T-cell (primary cell): ENCODE data around the gene INPP4B. TPM values are rescaled to one million over a fixed set of nuclear protein-coding genes. Genes with fewer than 3 reads are reported as not detected.

Experiments used
- ATAC-seq, 4 experiments: fragments of 200-7000 bp in 3 of 4; fragments of 150-1000 bp in 1 of 4; cut with Tn5 transposase; replicated peaks in 1 of 4; 1 replicate in 3 of 4; 2 replicates in 1 of 4; pipeline ENCODE4 v1.10.0; 2021; ENCODE audit warnings: moderate library complexity in 3 of 4, mild to moderate bottlenecking in 2 of 4, moderate number of reproducible peaks in 1 of 4
- CTCF ChIA-PET, 2 donors: fragments of 300-600 bp; sonication (Branson Sonifier 250); formaldehyde crosslinking; loops; one replicate each; lab custom pipeline; 2022; ENCODE audit warnings: antibody characterized with exemption in 2 of 2; lab: Charles Lee
- POLR2A ChIA-PET, 2 donors: fragments of 300-600 bp; sonication (Branson Sonifier 250); formaldehyde crosslinking; loops; one replicate each; lab custom pipeline; 2022; ENCODE audit warnings: antibody characterized with exemption in 2 of 2; lab: Charles Lee
- DNase-seq, 35 experiments: peaks; one replicate each; pipeline versions ENCODE4 v3.0.0 to v3.0.0-alpha.2; 2013 to 2023
- H3K27ac ChIP-seq: one replicate; pipeline ENCODE4 v1.5.1; 2013; ENCODE audit warnings: low read length
- H3K27me3 ChIP-seq, 2 experiments: replicated peaks in 1 of 2; 1 replicate in 1 of 2; 2 replicates in 1 of 2; pipeline versions ENCODE4 v1.6.1 to v1.7.0; 2013; ENCODE audit warnings: low read length in 1 of 2, mixed read lengths in 1 of 2; ENCODE audit not compliant: control insufficient read depth in 2 of 2, insufficient read depth in 2 of 2; ENCODE audit errors: extremely low read depth in 1 of 2
- H3K36me3 ChIP-seq, 2 donors: 1 replicate in 1 of 2; 2 replicates in 1 of 2; pipeline versions ENCODE4 v1.6.1 to v1.7.0; 2013; ENCODE audit warnings: low read length in 1 of 2; ENCODE audit not compliant: control insufficient read depth in 2 of 2, insufficient read depth in 1 of 2; ENCODE audit errors: extremely low read depth in 1 of 2
- H3K4me1 ChIP-seq, 2 experiments: 1 replicate in 1 of 2; 2 replicates in 1 of 2; pipeline versions ENCODE4 v1.6.1 to v1.7.0; 2013; ENCODE audit warnings: low read length in 2 of 2, mixed read lengths in 1 of 2; ENCODE audit not compliant: insufficient read depth in 2 of 2, control insufficient read depth in 1 of 2; ENCODE audit errors: extremely low read depth in 1 of 2
- H3K4me3 ChIP-seq, 2 donors: 1 replicate in 1 of 2; 2 replicates in 1 of 2; pipeline versions ENCODE4 v1.5.1 to v1.7.0; 2013; ENCODE audit warnings: mild to moderate bottlenecking in 2 of 2, low read length in 1 of 2, moderate library complexity in 1 of 2; ENCODE audit not compliant: control insufficient read depth in 1 of 2; ENCODE audit errors: extremely low read depth in 1 of 2
- H3K9me3 ChIP-seq: 2 replicates; pipeline ENCODE4 v1.7.0; 2013
- H3K27ac Mint-ChIP-seq, 2 donors: one replicate each; pipeline ENCODE4 v1.8.0; 2020 to 2021; ENCODE audit warnings: mild to moderate bottlenecking in 2 of 2, mixed read lengths in 2 of 2
- H3K27me3 Mint-ChIP-seq, 2 donors: one replicate each; pipeline ENCODE4 v1.8.0; 2021 to 2022; ENCODE audit warnings: mixed read lengths in 2 of 2
- H3K36me3 Mint-ChIP-seq: one replicate; pipeline ENCODE4 v1.8.0; 2021; ENCODE audit warnings: mixed read lengths
- H3K4me1 Mint-ChIP-seq, 3 donors: one replicate each; pipeline ENCODE4 v1.8.0; 2020 to 2022; ENCODE audit warnings: mixed read lengths in 3 of 3, mild to moderate bottlenecking in 1 of 3
- H3K4me3 Mint-ChIP-seq, 3 donors: one replicate each; pipeline ENCODE4 v1.8.0; 2020 to 2022; ENCODE audit warnings: mild to moderate bottlenecking in 3 of 3, mixed read lengths in 3 of 3, moderate library complexity in 3 of 3
- H3K9me3 Mint-ChIP-seq, 3 donors: one replicate each; pipeline ENCODE4 v1.8.0; 2020 to 2022; ENCODE audit warnings: mixed read lengths in 3 of 3
- WGBS: methylation state at CpG from one replicate; pipeline ENCODE4 v1.1.5; 2013; ENCODE audit warnings: missing lambda C conversion rate; ENCODE audit not compliant: insufficient coverage; 5-methylcytosine and 5-hydroxymethylcytosine counted together
- total RNA-seq, 35 experiments: library from RNA in 6 of 35; stranded (reverse) in 6 of 35; fragments of 120-200 nt in 1 of 35; gene quantifications; one replicate each; pipeline versions ENCODE4 v1.2.1 to v1.2.4 and lab custom pipeline; 2013 to 2026

Gene INPP4B
- total RNA-seq, 5 donors from 2014 or later (not counting 1 experiment from before 2014, with no cell fraction given), result 47.4 to 99.7 (median 71.3) TPM

DNA sequence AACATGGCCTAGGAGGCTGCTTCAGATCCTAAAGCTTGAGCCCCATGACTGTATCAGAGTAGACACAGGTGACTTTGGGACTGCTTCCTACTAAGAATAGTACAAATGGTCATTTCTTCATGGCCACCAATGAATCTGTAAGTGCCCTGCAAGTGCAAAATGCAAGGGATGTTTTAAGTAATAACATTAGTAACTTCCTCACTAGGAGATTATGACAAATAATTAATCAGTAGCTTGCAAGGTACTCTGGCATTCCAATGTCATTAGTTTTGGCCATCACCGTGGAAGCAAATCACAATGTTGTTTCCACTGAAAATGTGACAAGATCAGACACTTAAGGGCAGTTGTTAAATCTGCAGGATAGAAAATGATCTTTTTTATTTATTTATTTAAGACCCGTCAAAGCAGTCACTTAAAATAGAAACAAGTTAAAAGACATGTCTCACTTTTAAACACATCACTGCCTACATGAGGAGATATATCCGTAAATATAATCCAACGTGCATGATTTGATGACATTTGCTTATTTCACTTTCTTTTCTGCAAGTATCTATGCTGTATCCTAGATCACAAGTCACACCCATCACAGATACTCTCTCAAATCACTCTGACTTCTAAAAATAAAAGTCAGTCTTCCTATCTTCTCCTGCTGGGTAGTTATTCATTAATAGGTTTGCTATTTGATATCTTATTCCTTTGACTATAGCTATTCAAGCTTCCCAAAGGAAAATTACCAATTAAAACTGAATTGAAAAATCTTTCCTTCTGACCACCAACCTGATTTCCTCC is 809.1 kb downstream of the INPP4B start:
- ChIA-PET POLR2A (no interaction called here), CTCF (no interaction called here)
- DNase-seq, result no peak
- WGBS, result 100% methylated on average over 1 of the region's 4 CpGs
- Mint-ChIP-seq H3K4me1 (peaks cover 19 to 38% (median 37%) of the 10 kb centered on the region in 3 donors), H3K27me3 (no peaks in the 10 kb centered on the region), H3K4me3 (no peak overlapping the region), H3K27ac (no peak overlapping the region), H3K36me3 (peaks cover 23% of the 10 kb centered on the region), H3K9me3 (no peaks in the 10 kb centered on the region)
- Histone ChIP-seq H3K27me3 (no peaks in the 10 kb centered on the region), H3K4me1 (no peaks in the 10 kb centered on the region), H3K9me3 (no peaks in the 10 kb centered on the region), H3K4me3 (no peak overlapping the region), H3K36me3 (peaks cover 0 to 16% of the 10 kb centered on the region in 2 donors), H3K27ac (no peak overlapping the region)
- ATAC-seq, result no peak

DNA sequence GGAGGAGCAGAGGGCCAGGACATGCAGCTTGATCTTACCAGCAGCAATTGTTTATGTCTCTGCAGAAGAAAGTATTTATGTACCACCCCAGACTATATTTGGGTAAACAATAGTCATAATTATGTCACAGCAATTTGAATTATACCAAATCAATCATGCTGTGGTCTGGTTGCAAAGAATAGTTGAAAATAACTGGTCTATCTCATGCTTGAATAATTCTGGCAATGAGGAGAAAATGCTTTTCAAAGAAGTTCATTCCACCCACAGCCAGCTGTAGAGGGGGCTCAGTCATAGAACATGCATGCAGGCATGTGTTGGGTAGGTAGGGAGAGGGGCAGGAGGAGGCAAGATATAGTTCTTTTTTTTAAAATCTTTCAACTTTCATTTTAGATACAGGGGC is 810.5 kb downstream of the INPP4B start:
- Mint-ChIP-seq H3K4me1 (peaks cover 14 to 32% (median 27%) of the 10 kb centered on the region in 3 donors), H3K27me3 (no peaks in the 10 kb centered on the region), H3K4me3 (no peak overlapping the region), H3K27ac (peak overlapping the region; percentile 21 to 37), H3K9me3 (no peaks in the 10 kb centered on the region), H3K36me3 (peaks cover 23% of the 10 kb centered on the region)
- ChIA-PET POLR2A (no interaction called here), CTCF (no interaction called here)
- H3K27ac ChIP-seq, result no peak overlapping the region
- DNase-seq, result no peak
- no peaks in the 10 kb centered on the region for H3K27me3 ChIP-seq
- H3K36me3 ChIP-seq, result peaks cover 0 to 17% of the 10 kb centered on the region in 2 donors
- no peak for ATAC-seq
- H3K9me3 ChIP-seq, result no peaks in the 10 kb centered on the region
- no peaks in the 10 kb centered on the region for H3K4me1 ChIP-seq
- H3K4me3 ChIP-seq, result no peak overlapping the region

DNA sequence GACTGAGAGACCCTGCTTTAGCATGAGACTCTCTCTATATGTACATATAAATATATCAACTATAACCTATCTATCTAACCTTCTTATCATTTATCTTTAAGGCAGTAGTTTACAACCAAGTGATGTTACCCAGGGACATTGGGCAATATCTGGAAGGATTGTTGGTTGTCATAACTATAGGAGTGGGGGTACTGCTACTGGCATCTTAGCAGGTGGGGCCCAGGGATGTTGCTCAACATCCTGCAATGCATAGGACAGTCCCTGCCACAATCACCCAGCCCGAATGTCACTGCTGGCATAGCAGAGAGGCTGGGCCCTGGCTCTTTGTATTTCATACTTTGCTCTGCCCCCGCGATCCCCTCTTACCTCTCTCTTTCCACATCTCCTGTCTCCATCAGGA is 812.0 kb downstream of the INPP4B start:
- peaks cover 6 to 24% (median 18%) of the 10 kb centered on the region in 3 donors for H3K4me1 Mint-ChIP-seq
- ChIA-PET CTCF (interaction anchor here in 1 of 2 donors (0.6 kb wide), 1 partner anchor 1580 kb away, joined by 4 read pairs; no protein-coding TSS in a partner anchor), POLR2A (no interaction called here)
- no peak for ATAC-seq
- DNase-seq, result no peak
- H3K27ac ChIP-seq, result no peak overlapping the region
- H3K36me3 ChIP-seq, result peaks cover 0 to 17% of the 10 kb centered on the region in 2 donors
- no peaks in the 10 kb centered on the region for H3K27me3 ChIP-seq
- WGBS, result 98% methylated on average over 3 of the region's 3 CpGs
- H3K4me3 ChIP-seq, result no peak overlapping the region
- H3K4me1 ChIP-seq, result no peaks in the 10 kb centered on the region
- H3K9me3 Mint-ChIP-seq, result no peaks in the 10 kb centered on the region
- no peak overlapping the region for H3K4me3 Mint-ChIP-seq
- peaks cover 34% of the 10 kb centered on the region for H3K36me3 Mint-ChIP-seq
- no peaks in the 10 kb centered on the region for H3K27me3 Mint-ChIP-seq
- peak overlapping the region in 1 of 2 donors; percentile 29 for H3K27ac Mint-ChIP-seq
- H3K9me3 ChIP-seq, result no peaks in the 10 kb centered on the region

DNA sequence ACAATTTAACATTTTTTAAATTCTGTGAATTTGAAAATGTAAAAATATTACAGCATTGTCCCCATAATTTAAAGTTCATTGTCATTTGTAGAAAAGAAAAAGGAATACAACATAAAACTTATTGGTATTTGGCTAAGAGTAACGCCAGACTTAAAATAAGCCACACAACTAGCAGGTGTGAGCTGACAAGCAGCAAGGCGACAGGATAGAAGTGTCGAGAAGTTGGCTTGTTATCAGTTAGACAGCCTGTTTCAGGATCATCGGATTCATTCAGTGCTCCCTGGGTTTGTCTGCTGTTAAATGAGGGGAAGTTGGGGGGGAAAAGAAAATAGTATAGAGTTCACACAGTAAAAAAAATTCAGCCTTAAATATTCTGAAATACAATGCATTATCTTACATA is 816.1 kb downstream of the INPP4B start:
- H3K27me3 Mint-ChIP-seq, result no peaks in the 10 kb centered on the region
- WGBS, result no CpG with 5 or more reads among the region's 4 CpGs

DNA sequence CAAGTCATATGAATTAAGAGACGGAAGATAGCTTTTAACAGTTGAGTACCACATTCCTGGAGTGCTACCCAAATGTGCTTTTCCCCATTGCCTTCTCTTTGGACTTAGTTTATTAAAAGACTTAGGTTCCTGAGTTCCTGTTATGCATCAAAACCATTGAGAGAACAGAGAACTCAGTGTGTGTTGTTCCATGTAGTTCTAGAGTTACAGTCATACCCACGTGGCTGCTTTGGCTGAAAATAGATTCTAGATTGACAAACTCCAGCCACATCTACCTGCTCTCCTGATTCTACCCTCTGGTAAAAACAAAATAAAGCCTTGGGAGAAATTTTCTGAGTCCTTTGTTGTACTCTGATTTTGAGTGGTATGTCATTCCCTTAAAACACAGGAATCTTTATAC is 824.3 kb downstream of the INPP4B start:
- ChIA-PET CTCF (interaction anchor here in 1 of 2 donors (1.5 kb wide), 1 partner anchor 9 kb away, joined by 4 read pairs; no protein-coding TSS in a partner anchor), POLR2A (no interaction called here)
- no peaks in the 10 kb centered on the region for H3K4me1 ChIP-seq
- no peaks in the 10 kb centered on the region for H3K27me3 Mint-ChIP-seq
- ATAC-seq (no peak), DNase-seq (no peak)
- no peaks in the 10 kb centered on the region for H3K27me3 ChIP-seq
- H3K4me3 ChIP-seq, result no peak overlapping the region
- no peak overlapping the region for H3K27ac ChIP-seq
- H3K27ac Mint-ChIP-seq, result no peak overlapping the region
- H3K4me1 Mint-ChIP-seq, result peaks cover 0 to 4% (median 0%) of the 10 kb centered on the region in 3 donors
- no peaks in the 10 kb centered on the region for H3K36me3 ChIP-seq
- peaks cover 0 to 6% (median 0%) of the 10 kb centered on the region in 3 donors for H3K9me3 Mint-ChIP-seq
- WGBS, result 100% methylated on average over 1 of the region's 2 CpGs
- no peak overlapping the region for H3K4me3 Mint-ChIP-seq
- H3K36me3 Mint-ChIP-seq, result peaks cover 11% of the 10 kb centered on the region
- no peaks in the 10 kb centered on the region for H3K9me3 ChIP-seq

More for the DNA sequence above, 816.1 kb downstream of the INPP4B start:
- peak overlapping the region in 1 of 2 donors; percentile 42 for H3K27ac Mint-ChIP-seq
- DNase-seq (no peak), ATAC-seq (no peak)
- peaks cover 49% of the 10 kb centered on the region for H3K36me3 Mint-ChIP-seq
- Histone ChIP-seq H3K4me1 (no peaks in the 10 kb centered on the region), H3K36me3 (peaks cover 0 to 26% of the 10 kb centered on the region in 2 donors), H3K27ac (no peak overlapping the region), H3K9me3 (no peaks in the 10 kb centered on the region), H3K27me3 (no peaks in the 10 kb centered on the region), H3K4me3 (no peak overlapping the region)
- H3K4me1 Mint-ChIP-seq, result peaks cover 0 to 16% (median 7%) of the 10 kb centered on the region in 3 donors
- no peak overlapping the region for H3K4me3 Mint-ChIP-seq
- ChIA-PET CTCF (interaction anchor here in 1 of 2 donors (1.5 kb wide), 1 partner anchor 9 kb away, joined by 4 read pairs; no protein-coding TSS in a partner anchor), POLR2A (interaction anchor here in 1 of 2 donors (0.6 kb wide), 1 partner anchor 1907 kb away, joined by 6 read pairs; no protein-coding TSS in a partner anchor)
- no peaks in the 10 kb centered on the region for H3K9me3 Mint-ChIP-seq

DNA sequence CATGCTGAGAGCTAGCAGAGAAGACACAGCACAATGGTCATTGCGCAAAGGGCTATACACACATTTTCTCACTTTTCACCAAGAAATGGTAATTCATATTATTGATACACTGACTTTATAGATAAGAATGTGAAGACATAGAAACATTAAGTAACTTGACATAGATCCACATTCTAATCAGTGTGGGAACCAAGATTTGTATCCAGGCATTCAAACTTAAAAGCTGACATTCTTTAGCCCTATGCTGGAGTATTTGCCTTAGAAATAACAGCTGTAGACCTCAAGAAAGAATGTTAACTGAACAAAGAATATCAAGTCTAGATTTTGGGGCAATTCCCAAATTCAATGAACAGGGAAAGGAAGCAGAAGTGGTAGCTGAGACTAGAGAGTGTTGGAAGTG is 824.9 kb downstream of the INPP4B start:
- DNase-seq (no peak), ATAC-seq (no peak)
- H3K27ac Mint-ChIP-seq, result no peak overlapping the region
- Histone ChIP-seq H3K36me3 (no peaks in the 10 kb centered on the region), H3K27ac (no peak overlapping the region), H3K4me1 (no peaks in the 10 kb centered on the region), H3K4me3 (no peak overlapping the region), H3K9me3 (no peaks in the 10 kb centered on the region), H3K27me3 (no peaks in the 10 kb centered on the region)
- no CpG with 5 or more reads among the region's 1 CpG for WGBS
- peaks cover 0 to 6% (median 3%) of the 10 kb centered on the region in 3 donors for H3K9me3 Mint-ChIP-seq
- ChIA-PET POLR2A (no interaction called here), CTCF (interaction anchor here in 1 of 2 donors (1.5 kb wide), 1 partner anchor 10 kb away, joined by 4 read pairs; no protein-coding TSS in a partner anchor)
- H3K27me3 Mint-ChIP-seq, result no peaks in the 10 kb centered on the region
- H3K4me3 Mint-ChIP-seq, result no peak overlapping the region
- peaks cover 10% of the 10 kb centered on the region for H3K36me3 Mint-ChIP-seq
- H3K4me1 Mint-ChIP-seq, result peaks cover 0 to 4% (median 0%) of the 10 kb centered on the region in 3 donors
